GM04504 (cell line): Measurements from ENCODE around the gene DNAH1.
A peak's percentile ranks its signal among the peaks of the same experiment; 100 is the strongest.

Experiments
- DNase-seq: peaks from one replicate; pipeline ENCODE4 v3.0.0-alpha.2; 2012; ENCODE audit warnings: low read depth

Gene DNAH1

GRCh38 chr3:52403271-52403841, 87.2 kb downstream of the DNAH1 start:
- DNase-seq: no peak

- DNase-seq: no peak
Measured at GRCh38 chr3:52403955-52404354, 87.8 kb downstream of the DNAH1 start.

GRCh38 chr3:52404391-52404790, 88.3 kb downstream of the DNAH1 start:
- no peak for DNase-seq

GRCh38 chr3:52405066-52405465, 88.9 kb downstream of the DNAH1 start:
- DNase-seq: no peak

GRCh38 chr3:52405601-52406110, 89.5 kb downstream of the DNAH1 start:
- no peak for DNase-seq

GRCh38 chr3:52406231-52406661, 90.1 kb downstream of the DNAH1 start:
- DNase-seq: no peak

GRCh38 chr3:52406791-52407510, 90.8 kb downstream of the DNAH1 start:
- no peak for DNase-seq

- no peak for DNase-seq
Measured at GRCh38 chr3:52407779-52408178, 91.7 kb downstream of the DNAH1 start.

GRCh38 chr3:52408466-52408865, 92.3 kb downstream of the DNAH1 start:
- DNase-seq: no peak

GRCh38 chr3:52415800-52416199, 99.7 kb downstream of the DNAH1 start:
- no peak for DNase-seq

GRCh38 chr3:52420388-52420787, 104.3 kb downstream of the DNAH1 start:
- no peak for DNase-seq

GRCh38 chr3:52422669-52423068, 106.5 kb downstream of the DNAH1 start:
- DNase-seq: no peak

- no peak for DNase-seq
Measured at GRCh38 chr3:52423173-52423572, 107.1 kb downstream of the DNAH1 start.

GRCh38 chr3:52428151-52429005, 112.3 kb downstream of the DNAH1 start:
- peak; percentile 65 for DNase-seq

- no peak for DNase-seq
Measured at GRCh38 chr3:52429031-52429430, 112.9 kb downstream of the DNAH1 start.

- no peak for DNase-seq
Measured at GRCh38 chr3:52429779-52430415, 113.8 kb downstream of the DNAH1 start.

- no peak for DNase-seq
Measured at GRCh38 chr3:52430416-52430810, 114.3 kb downstream of the DNAH1 start.

GRCh38 chr3:52431459-52432223, 115.5 kb downstream of the DNAH1 start:
- DNase-seq: no peak

GRCh38 chr3:52432225-52432624, 116.1 kb downstream of the DNAH1 start:
- no peak for DNase-seq

GRCh38 chr3:52432691-52433141, 116.6 kb downstream of the DNAH1 start:
- DNase-seq: no peak

- no peak for DNase-seq
Measured at GRCh38 chr3:52433328-52433995, 117.3 kb downstream of the DNAH1 start.
